Spinal cord (tissue), 10 donors: ENCODE data around the gene LCE3E. TPM values are rescaled to one million over a fixed set of nuclear protein-coding genes. Genes with fewer than 3 reads are reported as not detected.
"Not testable (repeated sequence)": the region's sequence is repeated elsewhere in the genome, so short reads cannot be mapped to it uniquely, and the experiment has no call there.

Experiments used
- DNase-seq, 6 donors: peaks; one replicate each; pipeline versions ENCODE4 v3.0.0 to v3.0.0-alpha.2; 2013 to 2015; ENCODE audit warnings: low spot score in 6 of 6, low read depth in 4 of 6
- H3K27ac ChIP-seq: one replicate; pipeline ENCODE4 v1.5.1; 2013; ENCODE audit warnings: low read depth, low read length, control low read depth
- H3K27me3 ChIP-seq: one replicate; pipeline ENCODE4 v1.6.1; 2013; ENCODE audit warnings: low read length; ENCODE audit not compliant: control insufficient read depth, insufficient read depth
- H3K36me3 ChIP-seq: one replicate; pipeline ENCODE4 v1.6.1; 2013; ENCODE audit warnings: low read length; ENCODE audit not compliant: control insufficient read depth, insufficient read depth
- H3K4me1 ChIP-seq: one replicate; pipeline ENCODE4 v1.6.1; 2013; ENCODE audit warnings: low read length; ENCODE audit not compliant: control insufficient read depth, insufficient read depth
- H3K4me3 ChIP-seq: one replicate; pipeline ENCODE4 v1.5.1; 2013; ENCODE audit warnings: low read depth, low read length, control low read depth
- H3K9me3 ChIP-seq: one replicate; pipeline ENCODE4 v1.6.1; 2013; ENCODE audit warnings: low read length; ENCODE audit not compliant: control insufficient read depth, insufficient read depth
- WGBS: methylation state at CpG from one replicate; pipeline ENCODE4 v1.1.5; 2013; ENCODE audit warnings: missing lambda C conversion rate; ENCODE audit not compliant: insufficient coverage; 5-methylcytosine and 5-hydroxymethylcytosine counted together
- polyA plus RNA-seq, 2 donors: library from polyadenylated mRNA; unstranded; fragments of 120-200 nt; gene quantifications; one replicate each; pipeline ENCODE4 v1.2.1, GENCODE V29; 2013; ENCODE audit not compliant: insufficient read length in 2 of 2
- total RNA-seq, 2 donors: library from RNA; depleted of rRNA in 1 of 2; stranded (reverse); fragments of 120-200 nt in 1 of 2; fragments of >200 nt in 1 of 2; gene quantifications; one replicate each; pipeline versions ENCODE4 v1.2.3 to v1.2.4, GENCODE V29; 2013 to 2014
- donor health status: healthy.

The LCE3E gene
- total and polyA plus RNA-seq, 4 donors: not detected

GRCh38 chr1:152565115-152565514, 1.5 kb downstream of the LCE3E start:
- Histone ChIP-seq H3K36me3 (no peaks in the 10 kb centered on the region), H3K4me3 (no peak overlapping the region), H3K4me1 (no peaks in the 10 kb centered on the region), H3K9me3 (no peaks in the 10 kb centered on the region), H3K27ac (no peak overlapping the region), H3K27me3 (no peaks in the 10 kb centered on the region)
- DNase-seq: no peak
- no CpG with 5 or more reads among the region's 2 CpGs for WGBS

GRCh38 chr1:152548358-152548757, 18.2 kb downstream of the LCE3E start:
- H3K9me3 ChIP-seq, H3K4me1 ChIP-seq, H3K27me3 ChIP-seq, DNase-seq, H3K27ac ChIP-seq, H3K4me3 ChIP-seq, H3K36me3 ChIP-seq: not testable (repeated sequence)
- no CpG with 5 or more reads among the region's 1 CpG for WGBS

GRCh38 chr1:152546704-152547103, 19.9 kb downstream of the LCE3E start:
- no peak overlapping the region for H3K27ac ChIP-seq
- no peak for DNase-seq
- no peaks in the 10 kb centered on the region for H3K36me3 ChIP-seq
- 64% methylated on average over 1 of the region's 1 CpG for WGBS
- no peaks in the 10 kb centered on the region for H3K9me3 ChIP-seq
- no peaks in the 10 kb centered on the region for H3K27me3 ChIP-seq
- no peak overlapping the region for H3K4me3 ChIP-seq
- H3K4me1 ChIP-seq: no peaks in the 10 kb centered on the region

- WGBS: 35% methylated on average over 4 of the region's 4 CpGs
- no peaks in the 10 kb centered on the region for H3K9me3 ChIP-seq
- no peak for DNase-seq
- H3K4me3 ChIP-seq: no peak overlapping the region
- no peak overlapping the region for H3K27ac ChIP-seq
- H3K4me1 ChIP-seq: no peaks in the 10 kb centered on the region
- no peaks in the 10 kb centered on the region for H3K36me3 ChIP-seq
- no peaks in the 10 kb centered on the region for H3K27me3 ChIP-seq
These were observed 22.8 kb downstream of the LCE3E start for GRCh38 chr1:152543820-152544219.

GRCh38 chr1:152539901-152540300, 26.7 kb downstream of the LCE3E start:
- WGBS: no CpG with 5 or more reads among the region's 2 CpGs
- Histone ChIP-seq H3K36me3 (no peaks in the 10 kb centered on the region), H3K27me3 (no peaks in the 10 kb centered on the region), H3K27ac (no peak overlapping the region), H3K4me1 (no peaks in the 10 kb centered on the region), H3K4me3 (no peak overlapping the region), H3K9me3 (no peaks in the 10 kb centered on the region)
- DNase-seq: no peak

- Histone ChIP-seq H3K4me3 (no peak overlapping the region), H3K9me3 (no peaks in the 10 kb centered on the region), H3K27ac (no peak overlapping the region), H3K4me1 (no peaks in the 10 kb centered on the region), H3K27me3 (no peaks in the 10 kb centered on the region), H3K36me3 (no peaks in the 10 kb centered on the region)
- DNase-seq: no peak
- WGBS: 76% methylated on average over 3 of the region's 4 CpGs
These were observed 29.1 kb downstream of the LCE3E start for GRCh38 chr1:152537496-152537895.

- no peaks in the 10 kb centered on the region for H3K9me3 ChIP-seq
- H3K27me3 ChIP-seq: no peaks in the 10 kb centered on the region
- WGBS: no CpG with 5 or more reads among the region's 3 CpGs
- no peaks in the 10 kb centered on the region for H3K36me3 ChIP-seq
- no peak overlapping the region for H3K4me3 ChIP-seq
- no peaks in the 10 kb centered on the region for H3K4me1 ChIP-seq
- DNase-seq: no peak
- H3K27ac ChIP-seq: no peak overlapping the region
These were observed 30.8 kb downstream of the LCE3E start for GRCh38 chr1:152535774-152536173.

GRCh38 chr1:152533327-152533938, 33.1 kb downstream of the LCE3E start:
- Histone ChIP-seq H3K36me3 (no peaks in the 10 kb centered on the region), H3K4me3 (no peak overlapping the region), H3K27ac (no peak overlapping the region), H3K4me1 (no peaks in the 10 kb centered on the region), H3K27me3 (peaks cover 2% of the 10 kb centered on the region), H3K9me3 (no peaks in the 10 kb centered on the region)
- DNase-seq: peak in 2 of 6 donors; percentile 3 to 14
- 0% methylated on average over 2 of the region's 7 CpGs for WGBS

GRCh38 chr1:152525080-152525641, 41.4 kb downstream of the LCE3E start:
- Histone ChIP-seq H3K4me1 (no peaks in the 10 kb centered on the region), H3K36me3 (no peaks in the 10 kb centered on the region), H3K27ac (no peak overlapping the region), H3K9me3 (no peaks in the 10 kb centered on the region), H3K27me3 (peaks cover 2% of the 10 kb centered on the region), H3K4me3 (no peak overlapping the region)
- DNase-seq: no peak
- 18% methylated on average over 1 of the region's 1 CpG for WGBS

- Histone ChIP-seq H3K27ac (no peak overlapping the region), H3K4me3 (no peak overlapping the region)
These were observed 46.0 kb downstream of the LCE3E start for GRCh38 chr1:152520561-152521090.

More at GRCh38 chr1:152520561-152521090, 46.0 kb downstream of the LCE3E start:
- no peaks in the 10 kb centered on the region for H3K36me3 ChIP-seq
- no peak for DNase-seq
- peaks cover 2% of the 10 kb centered on the region for H3K27me3 ChIP-seq
- peaks cover 3% of the 10 kb centered on the region for H3K4me1 ChIP-seq
- WGBS: 0% methylated on average over 1 of the region's 4 CpGs
- no peaks in the 10 kb centered on the region for H3K9me3 ChIP-seq
